Upper lobe of left lung (tissue), 4 donors: Measurements from ENCODE around the gene HIC1.

Experiments used
- EP300 ChIP-seq, 4 donors: sonication (generic); formaldehyde crosslinking; IDR thresholded peaks; one replicate each; pipeline ENCODE4 v1.5.1; 2017; ENCODE audit warnings: antibody characterized with exemption in 4 of 4, control low read depth in 2 of 4
- POLR2A ChIP-seq, 4 donors: fragments of 450-650 bp; IDR thresholded peaks; one replicate each; pipeline ENCODE4 v1.5.1; 2016 to 2017; ENCODE audit warnings: antibody characterized with exemption in 4 of 4, mild to moderate bottlenecking in 2 of 4
- POLR2AphosphoS5 ChIP-seq, 2 donors: sonication (generic); formaldehyde crosslinking; IDR thresholded peaks; one replicate each; pipeline ENCODE4 v1.5.1; 2017; ENCODE audit warnings: antibody characterized with exemption in 2 of 2
- TF ChIP-seq, protein P1 (sequence below), 6 experiments: fragments of 450-650 bp in 4 of 6; fragments of 200-600 bp in 2 of 6; sonication (generic) in 2 of 6; IDR thresholded peaks; one replicate each; pipeline ENCODE4 v1.5.1; 2016 to 2019; ENCODE audit warnings: antibody characterized with exemption in 6 of 6

DNA sequence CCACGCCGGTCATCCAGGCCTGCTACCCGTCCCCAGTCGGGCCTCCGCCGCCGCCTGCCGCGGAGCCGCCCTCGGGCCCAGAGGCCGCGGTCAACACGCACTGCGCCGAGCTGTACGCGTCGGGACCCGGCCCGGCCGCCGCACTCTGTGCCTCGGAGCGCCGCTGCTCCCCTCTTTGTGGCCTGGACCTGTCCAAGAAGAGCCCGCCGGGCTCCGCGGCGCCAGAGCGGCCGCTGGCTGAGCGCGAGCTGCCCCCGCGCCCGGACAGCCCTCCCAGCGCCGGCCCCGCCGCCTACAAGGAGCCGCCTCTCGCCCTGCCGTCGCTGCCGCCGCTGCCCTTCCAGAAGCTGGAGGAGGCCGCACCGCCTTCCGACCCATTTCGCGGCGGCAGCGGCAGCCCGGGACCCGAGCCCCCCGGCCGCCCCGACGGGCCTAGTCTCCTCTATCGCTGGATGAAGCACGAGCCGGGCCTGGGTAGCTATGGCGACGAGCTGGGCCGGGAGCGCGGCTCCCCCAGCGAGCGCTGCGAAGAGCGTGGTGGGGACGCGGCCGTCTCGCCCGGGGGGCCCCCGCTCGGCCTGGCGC, 2.4 kb downstream of the HIC1 start:
- TF ChIP-seq EP300 (IDR thresholded peaks at IDR 0.05) (no peak), POLR2A (IDR thresholded peaks at IDR 0.05) (no peak), POLR2AphosphoS5 (IDR thresholded peaks at IDR 0.05) (no peak)
- TF ChIP-seq, protein P1, sequence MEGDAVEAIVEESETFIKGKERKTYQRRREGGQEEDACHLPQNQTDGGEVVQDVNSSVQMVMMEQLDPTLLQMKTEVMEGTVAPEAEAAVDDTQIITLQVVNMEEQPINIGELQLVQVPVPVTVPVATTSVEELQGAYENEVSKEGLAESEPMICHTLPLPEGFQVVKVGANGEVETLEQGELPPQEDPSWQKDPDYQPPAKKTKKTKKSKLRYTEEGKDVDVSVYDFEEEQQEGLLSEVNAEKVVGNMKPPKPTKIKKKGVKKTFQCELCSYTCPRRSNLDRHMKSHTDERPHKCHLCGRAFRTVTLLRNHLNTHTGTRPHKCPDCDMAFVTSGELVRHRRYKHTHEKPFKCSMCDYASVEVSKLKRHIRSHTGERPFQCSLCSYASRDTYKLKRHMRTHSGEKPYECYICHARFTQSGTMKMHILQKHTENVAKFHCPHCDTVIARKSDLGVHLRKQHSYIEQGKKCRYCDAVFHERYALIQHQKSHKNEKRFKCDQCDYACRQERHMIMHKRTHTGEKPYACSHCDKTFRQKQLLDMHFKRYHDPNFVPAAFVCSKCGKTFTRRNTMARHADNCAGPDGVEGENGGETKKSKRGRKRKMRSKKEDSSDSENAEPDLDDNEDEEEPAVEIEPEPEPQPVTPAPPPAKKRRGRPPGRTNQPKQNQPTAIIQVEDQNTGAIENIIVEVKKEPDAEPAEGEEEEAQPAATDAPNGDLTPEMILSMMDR (IDR thresholded peaks at IDR 0.05) = peak in 1 of 6 experiments; percentile 2
